Measurements from ENCODE around the gene NXPH1.

DNA sequence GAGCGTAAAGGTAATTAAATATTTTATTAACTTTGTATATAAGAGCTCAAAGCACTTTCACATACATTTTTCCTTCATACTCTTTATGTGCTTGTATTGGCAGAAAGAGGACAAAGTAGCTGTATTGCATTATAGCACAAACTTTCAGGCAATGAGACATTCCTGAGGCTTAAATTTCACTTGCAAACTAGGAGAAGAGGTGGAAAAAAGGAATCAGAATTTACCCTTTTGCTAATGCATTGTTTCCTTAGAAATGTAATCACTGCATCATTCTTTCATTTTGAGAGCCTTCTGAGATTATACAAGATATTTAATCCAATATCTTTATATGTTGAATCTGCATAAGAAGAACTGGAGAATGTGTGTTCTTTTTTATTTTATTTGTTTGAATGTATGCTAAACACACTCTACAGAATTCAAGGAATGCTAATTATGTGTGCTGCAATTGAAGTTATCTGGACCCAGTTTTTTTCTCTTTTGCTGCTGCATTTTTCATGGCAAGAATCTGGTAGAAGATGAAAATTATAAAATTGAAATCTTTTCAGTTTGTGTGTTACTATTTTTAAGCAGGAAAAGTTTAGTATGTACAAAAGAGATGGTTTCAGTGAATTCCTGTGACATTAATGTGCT is 185.1 kb downstream of the NXPH1 start:
- TF ChIP-seq, protein P1, sequence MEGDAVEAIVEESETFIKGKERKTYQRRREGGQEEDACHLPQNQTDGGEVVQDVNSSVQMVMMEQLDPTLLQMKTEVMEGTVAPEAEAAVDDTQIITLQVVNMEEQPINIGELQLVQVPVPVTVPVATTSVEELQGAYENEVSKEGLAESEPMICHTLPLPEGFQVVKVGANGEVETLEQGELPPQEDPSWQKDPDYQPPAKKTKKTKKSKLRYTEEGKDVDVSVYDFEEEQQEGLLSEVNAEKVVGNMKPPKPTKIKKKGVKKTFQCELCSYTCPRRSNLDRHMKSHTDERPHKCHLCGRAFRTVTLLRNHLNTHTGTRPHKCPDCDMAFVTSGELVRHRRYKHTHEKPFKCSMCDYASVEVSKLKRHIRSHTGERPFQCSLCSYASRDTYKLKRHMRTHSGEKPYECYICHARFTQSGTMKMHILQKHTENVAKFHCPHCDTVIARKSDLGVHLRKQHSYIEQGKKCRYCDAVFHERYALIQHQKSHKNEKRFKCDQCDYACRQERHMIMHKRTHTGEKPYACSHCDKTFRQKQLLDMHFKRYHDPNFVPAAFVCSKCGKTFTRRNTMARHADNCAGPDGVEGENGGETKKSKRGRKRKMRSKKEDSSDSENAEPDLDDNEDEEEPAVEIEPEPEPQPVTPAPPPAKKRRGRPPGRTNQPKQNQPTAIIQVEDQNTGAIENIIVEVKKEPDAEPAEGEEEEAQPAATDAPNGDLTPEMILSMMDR (IDR thresholded peaks at IDR 0.05): no peak
- TF ChIP-seq POLR2A (IDR thresholded peaks at IDR 0.05): no peak
- TF ChIP-seq POLR2AphosphoS5 (IDR thresholded peaks at IDR 0.05): no peak
